Endothelial cell of hepatic sinusoid (primary cell): ENCODE measurements around the gene ATMIN.

Experiments used
- in situ Hi-C: cut with HindIII; loops from 2 replicates; pipeline ENCODE4 v1.10.0; 2017; ENCODE audit warnings: low sequenced_read_pairs

Gene ATMIN

DNA sequence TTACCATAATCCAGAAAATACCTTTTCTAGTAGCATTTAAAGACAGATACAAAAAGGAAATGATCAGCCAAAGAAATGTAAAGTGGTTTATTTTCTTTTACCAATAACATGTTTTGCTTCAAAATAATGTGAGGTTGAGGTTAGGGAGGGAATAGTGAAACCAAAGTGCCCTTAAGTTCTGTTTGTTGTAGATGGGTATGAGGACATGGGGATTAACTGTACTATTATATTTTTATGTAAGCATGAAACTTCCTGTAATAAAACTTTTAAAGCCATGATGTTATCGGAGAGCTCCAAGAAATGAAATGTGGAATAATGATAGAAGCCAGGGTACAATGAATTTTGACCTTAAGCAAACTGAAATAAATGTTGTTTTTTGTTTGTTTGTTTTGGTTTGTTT is 31.5 kb downstream of the ATMIN start:
- in situ Hi-C loops, result no loop called here

DNA sequence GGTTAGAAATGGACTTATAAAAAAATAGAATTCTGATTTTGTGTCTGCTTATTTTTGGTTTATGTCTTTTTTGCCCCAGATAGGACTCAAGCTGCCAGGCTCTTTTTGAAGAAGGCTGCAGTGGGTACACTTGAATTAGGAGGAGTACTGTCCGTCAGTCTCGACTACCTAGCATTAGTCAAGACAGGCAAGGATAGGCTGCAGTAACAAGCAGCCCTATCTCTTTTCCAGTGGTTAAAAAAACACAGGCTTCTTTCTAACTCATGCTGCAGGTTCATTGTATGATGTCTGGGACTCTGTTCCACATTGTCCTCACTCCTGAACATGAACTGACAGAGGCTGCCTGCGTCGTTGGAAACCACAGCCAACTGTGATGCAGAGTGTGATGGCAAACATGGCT is 33.4 kb downstream of the ATMIN start:
- in situ Hi-C loops, result no loop called here

DNA sequence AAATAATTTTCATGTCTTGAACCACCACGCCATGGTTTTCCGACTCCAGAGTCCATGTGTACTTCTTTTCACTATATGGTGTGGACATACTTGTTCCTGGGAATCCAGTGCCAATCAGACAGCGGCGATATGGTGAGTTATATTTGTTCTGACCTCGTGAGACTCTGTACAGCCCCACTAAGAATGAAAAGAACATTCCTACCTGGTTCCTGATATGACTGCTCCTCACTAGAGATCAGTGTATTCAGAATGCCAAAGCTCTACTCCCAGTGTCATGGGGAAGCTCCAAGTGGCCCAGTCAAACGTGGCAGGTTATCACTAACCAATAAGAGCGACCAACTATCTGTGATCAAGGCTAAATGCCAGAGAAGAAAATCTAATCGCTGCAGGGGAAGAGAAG is 35.3 kb downstream of the ATMIN start:
- in situ Hi-C loops, result no loop called here

DNA sequence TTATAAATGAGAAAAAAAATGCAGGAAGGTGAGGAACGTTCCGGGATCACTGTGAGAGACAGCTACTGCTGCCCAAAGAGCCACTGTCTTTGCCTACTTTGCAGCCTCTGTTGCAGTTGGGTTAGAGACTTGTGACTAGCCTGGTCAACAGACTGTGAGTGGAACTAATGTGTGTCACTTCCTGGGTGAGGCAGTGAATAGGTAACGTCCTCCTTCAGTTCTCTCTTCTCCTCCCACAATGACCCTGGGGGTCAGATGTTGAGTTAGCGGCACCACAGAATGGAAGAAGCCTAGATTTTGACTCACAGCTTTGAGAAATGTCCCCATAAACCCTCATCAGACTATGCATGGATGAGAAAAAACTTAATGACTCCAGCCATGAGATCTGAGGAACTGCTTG is 36.2 kb downstream of the ATMIN start:
- in situ Hi-C loops, result no loop called here

- in situ Hi-C loops, result no loop called here
Observed at GRCh38 chr16:81073560-81074330, 38.1 kb downstream of the ATMIN start.

DNA sequence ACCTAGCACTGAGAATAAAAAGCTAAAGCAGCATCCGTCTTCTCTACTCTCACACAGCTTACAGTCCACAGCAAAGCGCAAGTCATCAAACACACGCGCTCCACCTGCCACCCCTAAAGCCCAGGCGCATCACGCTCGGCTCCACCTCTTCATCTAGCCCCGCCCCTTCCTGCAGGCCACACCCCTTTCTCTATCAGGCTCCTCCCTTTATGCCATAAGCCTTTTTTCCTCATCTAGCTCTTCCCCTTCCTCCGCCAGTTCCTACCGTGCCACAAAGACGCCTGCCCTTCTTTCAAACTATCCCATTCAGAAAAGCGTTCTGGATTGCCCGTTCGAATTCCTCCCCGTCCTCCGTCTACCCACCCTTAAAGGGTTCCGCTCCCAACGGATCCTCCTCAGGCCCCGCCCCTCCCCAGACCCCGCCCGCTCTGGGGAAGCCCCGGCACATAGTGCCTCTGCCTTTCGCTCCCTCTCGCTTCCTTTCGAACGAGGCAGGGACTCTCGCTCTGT is 41.0 kb downstream of the ATMIN start:
- in situ Hi-C loops, result no loop called here

GRCh38 chr16:81077076-81077940 is 41.7 kb downstream of the ATMIN start, which contains the start of gene C16orf46:
Gene C16orf46 (minus strand): TSS chr16:81077238. CDS start chr16:81063955, 13,283 bp downstream.
- in situ Hi-C loops, result no loop called here

DNA sequence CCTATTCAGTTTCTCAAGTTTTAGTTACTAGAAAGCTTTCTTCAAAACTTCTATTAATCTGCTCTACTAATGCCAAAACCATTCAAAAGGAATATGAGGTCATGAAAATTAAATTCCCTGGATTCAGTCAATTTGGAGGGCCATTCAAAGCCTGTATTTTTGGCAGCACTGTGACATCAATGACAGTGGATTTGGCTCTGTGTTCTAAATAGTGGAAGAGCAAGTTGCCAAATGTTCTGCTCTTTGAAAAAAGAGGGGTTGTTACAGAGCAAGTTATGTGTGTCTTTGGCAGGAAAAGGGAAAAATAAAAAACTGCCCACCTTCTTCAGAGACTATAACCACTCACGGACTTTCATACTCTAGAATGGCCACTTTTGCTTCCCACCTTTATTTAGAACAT is 44.6 kb downstream of the ATMIN start:
- in situ Hi-C loops, result no loop called here

GRCh38 chr16:81081014-81081413 is 45.4 kb downstream of the ATMIN start:
- in situ Hi-C loops, result no loop called here

DNA sequence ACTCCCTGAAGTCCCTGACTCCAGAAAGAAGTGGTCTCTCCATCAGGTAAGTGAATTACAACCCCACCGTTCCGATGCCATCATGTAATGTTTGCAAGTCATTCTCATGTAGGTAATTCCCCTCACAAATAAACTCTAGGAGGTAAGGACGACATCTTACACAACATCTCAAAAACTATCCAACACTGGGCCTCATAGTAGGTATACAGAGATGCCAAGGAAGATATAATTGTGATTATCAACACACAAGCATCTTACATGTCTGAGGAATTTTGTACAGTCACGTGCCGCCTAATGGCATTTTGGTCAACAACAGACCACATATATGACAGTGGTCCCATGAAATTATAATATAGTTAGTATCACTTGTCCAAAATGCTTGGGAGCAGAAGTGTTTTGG is 53.2 kb downstream of the ATMIN start:
- in situ Hi-C loops, result loop anchor here (5.0 kb wide), 1 partner anchor 58 kb away; no protein-coding TSS in a partner anchor

- in situ Hi-C loops, result no loop called here
Observed at GRCh38 chr16:81094771-81095251, 59.2 kb downstream of the ATMIN start.

GRCh38 chr16:81095653-81095952 is 60.0 kb downstream of the ATMIN start:
- in situ Hi-C loops, result no loop called here

GRCh38 chr16:81095953-81096714 is 60.5 kb downstream of the ATMIN start, which contains the start of gene GCSH:
Gene GCSH (minus strand): TSS chr16:81096395. CDS start chr16:81096278, 117 bp downstream.
- in situ Hi-C loops, result no loop called here

- in situ Hi-C loops, result no loop called here
Observed at GRCh38 chr16:81096715-81097208, 61.1 kb downstream of the ATMIN start.
